H1 (cell line): Measurements from ENCODE around the gene MRPL36. TPM values are rescaled to one million over a fixed set of nuclear protein-coding genes. Genes with fewer than 3 reads are reported as not detected.

Experiments
- CTBP2 ChIP-seq: IDR thresholded peaks from 2 replicates; pipeline ENCODE4 v1.7.0; 2011; ENCODE audit warnings: borderline replicate concordance, mild to moderate bottlenecking, moderate library complexity, mixed read lengths, low read length; ENCODE audit not compliant: insufficient read depth, insufficient read length
- EGR1 ChIP-seq: IDR thresholded peaks from 2 replicates; pipeline ENCODE4 v1.6.1; 2011; ENCODE audit warnings: low read depth, low read length, borderline replicate concordance
- EZH2 ChIP-seq: fragments of 200-600 bp; sonication (generic); IDR thresholded peaks from 2 replicates; pipeline ENCODE4 v1.7.1; 2012; ENCODE audit warnings: low read depth, mild to moderate bottlenecking, moderate library complexity, low read length, inconsistent platforms; ENCODE audit not compliant: severe bottlenecking
- HDAC2 ChIP-seq, 2 experiments: fragments of 300-600 bp in 1 of 2; sonication (generic) in 1 of 2; IDR thresholded peaks; 2 replicates each; pipeline ENCODE4 v1.6.1; 2011 to 2012; ENCODE audit warnings: low read depth in 2 of 2, low read length in 2 of 2, mild to moderate bottlenecking in 2 of 2, moderate library complexity in 2 of 2, borderline replicate concordance in 1 of 2, inconsistent platforms in 1 of 2
- KDM1A ChIP-seq: fragments of 200-600, 300-600 bp; sonication (generic); IDR thresholded peaks from 2 replicates; pipeline ENCODE4 v1.7.1; 2016; ENCODE audit warnings: mild to moderate bottlenecking, low read length, borderline replicate concordance
- RXRA ChIP-seq: IDR thresholded peaks from 2 replicates; pipeline ENCODE4 v1.6.1; 2011; ENCODE audit warnings: low read depth, mild to moderate bottlenecking, low read length, moderate library complexity; ENCODE audit not compliant: insufficient read depth
- SAP30 ChIP-seq: fragments of 300-600 bp; sonication (generic); IDR thresholded peaks from 2 replicates; pipeline ENCODE4 v1.7.1; 2012; ENCODE audit warnings: low read length, moderate library complexity, mild to moderate bottlenecking, inconsistent platforms; ENCODE audit not compliant: insufficient read depth, insufficient replicate concordance
- TAF1 ChIP-seq: IDR thresholded peaks from 2 replicates; pipeline ENCODE4 v1.6.1; 2011; ENCODE audit warnings: mild to moderate bottlenecking, low read depth, low read length
- polyA plus RNA-seq, 7 experiments: library from polyadenylated mRNA; depleted of rRNA in 3 of 7; stranded (reverse) in 5 of 7; unstranded in 2 of 7; fragments of >200 nt in 5 of 7; fragments of 200-250 nt in 2 of 7; gene quantifications; 1 replicate in 5 of 7; 2 replicates in 1 of 7; 4 replicates in 1 of 7; pipeline versions ENCODE4 v1.2.1 to v1.2.3, GENCODE V29; 2011 to 2013; ENCODE audit warnings: missing spikeins in 2 of 7, mixed read lengths in 2 of 7
- total RNA-seq: library from RNA; stranded (reverse); fragmentation: NEBNext Ultra II Directional; extraction: Animal tissue kit (Norgen Biotek cat#: 25700); gene quantifications from 2 replicates; pipeline ENCODE4 v1.2.1, GENCODE V29; 2021

MRPL36 gene
- total and polyA plus RNA-seq, 2 of the 8 experiments (the other 6 are each of a cell fraction or from before 2014, with no cell fraction given): 56.3 to 81.5 TPM

GRCh38 chr5:1759378-1759970 is 40.2 kb downstream of the MRPL36 start (continued):
- TF ChIP-seq CTBP2: no peak
- TF ChIP-seq SAP30: no peak
- no peak for TF ChIP-seq KDM1A
- no peak for TF ChIP-seq EGR1
- TF ChIP-seq RXRA: no peak
- TF ChIP-seq EZH2: no peak
- TF ChIP-seq HDAC2 (IDR thresholded peaks at IDR 0.05; ENCODE audit: borderline replicate concordance in 1 of 2, low read depth in 2 of 2, low read length in 2 of 2): no peak
- no peak for TF ChIP-seq TAF1
